SK-N-SH (cell line): Measurements from ENCODE around the gene SLC2A8. TPM values are rescaled to one million over a fixed set of nuclear protein-coding genes. Genes with fewer than 3 reads are reported as not detected.

Experiments
- CTCF ChIA-PET: fragments of 300-600, 350-600 bp; formaldehyde crosslinking; extraction: SDS; loops from one replicate; lab custom pipeline; 2021; lab: Yijun Ruan, JAX
- POLR2A ChIA-PET: fragments of 350-600 bp; sonication (Branson Sonifier 250); formaldehyde crosslinking; extraction: SDS; loops from one replicate; lab custom pipeline; 2020; ENCODE audit warnings: antibody characterized with exemption, inconsistent platforms; lab: Yijun Ruan, JAX
- DNase-seq: peaks from one replicate; pipeline ENCODE4 v3.0.0; 2012
- H2AFZ ChIP-seq: fragments of 200-600 bp; sonication (generic); 2 replicates; pipeline ENCODE4 v1.8.1; 2016; ENCODE audit warnings: antibody characterized with exemption, mild to moderate bottlenecking, low read depth
- H3F3A ChIP-seq: fragments of 200-600 bp; sonication (generic); replicated peaks from 2 replicates; pipeline ENCODE3; 2016; ENCODE audit warnings: antibody characterized with exemption, mild to moderate bottlenecking; ENCODE audit not compliant: insufficient read depth
- H3K27ac ChIP-seq, 2 experiments: fragments of 200-500 bp in 1 of 2; fragments of 200-600 bp in 1 of 2; sonication (Bioruptor generic) in 1 of 2; sonication (generic), shearing (Covaris generic) in 1 of 2; 2 replicates each; pipeline versions ENCODE4 v1.5.1 to v1.6.1; 2014 to 2016; ENCODE audit warnings: low read depth in 2 of 2, inconsistent platforms in 1 of 2, low read length in 1 of 2, mild to moderate bottlenecking in 1 of 2, mixed read lengths in 1 of 2
- H3K27me3 ChIP-seq: fragments of 200-600 bp; sonication (generic), shearing (Covaris generic); 2 replicates; pipeline ENCODE4 v1.6.1; 2016; ENCODE audit warnings: mixed run types; ENCODE audit not compliant: insufficient read depth
- H3K36me3 ChIP-seq, 2 experiments: fragments of 200-500 bp in 1 of 2; fragments of 200-600 bp in 1 of 2; sonication (Bioruptor generic) in 1 of 2; sonication (generic) in 1 of 2; replicated peaks in 1 of 2; 2 replicates each; pipeline versions ENCODE3 to v1.5.1; 2014 to 2016; ENCODE audit warnings: low read length in 1 of 2, mild to moderate bottlenecking in 1 of 2; ENCODE audit not compliant: insufficient read depth in 2 of 2, control insufficient read depth in 1 of 2
- H3K4me1 ChIP-seq, 2 experiments: fragments of 200-500 bp in 1 of 2; fragments of 200-600 bp in 1 of 2; sonication (Bioruptor generic) in 1 of 2; sonication (generic), shearing (Covaris generic) in 1 of 2; 2 replicates each; pipeline versions ENCODE4 v1.5.1 to v1.6.1; 2014 to 2016; ENCODE audit warnings: low read depth in 1 of 2, low read length in 1 of 2, mixed run types in 1 of 2; ENCODE audit not compliant: insufficient read depth in 2 of 2, control insufficient read depth in 1 of 2
- H3K4me2 ChIP-seq: fragments of 200-600 bp; sonication (generic), shearing (Covaris generic); 2 replicates; pipeline ENCODE4 v1.6.1; 2017; ENCODE audit warnings: mixed run types
- H3K4me3 ChIP-seq, 2 experiments: fragments of 200-500 bp in 1 of 2; fragments of 200-600 bp in 1 of 2; sonication (Bioruptor generic) in 1 of 2; sonication (generic), shearing (Covaris generic) in 1 of 2; 2 replicates each; pipeline versions ENCODE4 v1.5.1 to v1.8.1; 2014 to 2016; ENCODE audit warnings: low read depth in 2 of 2, inconsistent platforms in 1 of 2, low read length in 1 of 2, mild to moderate bottlenecking in 1 of 2, mixed read lengths in 1 of 2, moderate library complexity in 1 of 2
- H3K79me2 ChIP-seq: fragments of 200-600 bp; sonication (generic); 2 replicates; pipeline ENCODE4 v1.8.1; 2017; ENCODE audit warnings: mild to moderate bottlenecking; ENCODE audit not compliant: insufficient read depth
- H3K9ac ChIP-seq: fragments of 200-600 bp; sonication (generic); 2 replicates; pipeline ENCODE4 v1.6.1; 2017; ENCODE audit warnings: mixed run types
- H3K9me2 ChIP-seq: fragments of 200-600 bp; sonication (generic); 2 replicates; pipeline ENCODE4 v1.6.1; 2017; ENCODE audit warnings: mixed run types
- H3K9me3 ChIP-seq: fragments of 200-600 bp; sonication (generic); 2 replicates; pipeline ENCODE4 v1.6.1; 2017; ENCODE audit warnings: mixed run types, mild to moderate bottlenecking, moderate library complexity
- H4K20me1 ChIP-seq: fragments of 200-600 bp; sonication (generic); 2 replicates; pipeline ENCODE4 v1.6.1; 2017; ENCODE audit warnings: mild to moderate bottlenecking, mixed run types; ENCODE audit not compliant: insufficient read depth
- ELF1 ChIP-seq: IDR thresholded peaks from 2 replicates; pipeline ENCODE4 v1.4.0; 2012
- EP300 ChIP-seq, 2 experiments: IDR thresholded peaks; 2 replicates each; pipeline versions ENCODE4 v1.4.0 to v1.6.1; 2012; ENCODE audit warnings: borderline replicate concordance in 1 of 2, low read depth in 1 of 2, low read length in 1 of 2
- FOXM1 ChIP-seq: IDR thresholded peaks from 2 replicates; pipeline ENCODE4 v1.4.0; 2012; ENCODE audit warnings: low read depth, mild to moderate bottlenecking
- GABPA ChIP-seq: IDR thresholded peaks from 2 replicates; pipeline ENCODE4 v1.4.0; 2012; ENCODE audit warnings: low read depth, mild to moderate bottlenecking
- GATA2 ChIP-seq: sonication (generic); formaldehyde crosslinking; IDR thresholded peaks from 2 replicates; pipeline ENCODE4 v1.5.0; 2020; ENCODE audit warnings: mild to moderate bottlenecking, missing genetic modification reagents
- JUND ChIP-seq: IDR thresholded peaks from 2 replicates; pipeline ENCODE4 v1.4.0; 2012
- NRF1 ChIP-seq: IDR thresholded peaks from 2 replicates; pipeline ENCODE4 v1.6.1; 2012; ENCODE audit warnings: low read depth, mild to moderate bottlenecking, low read length
- SMC3 ChIP-seq: IDR thresholded peaks from 2 replicates; pipeline ENCODE4 v1.6.1; 2012; ENCODE audit warnings: low read depth, low read length, improper control_type of control experiment
- TAF1 ChIP-seq: IDR thresholded peaks from 2 replicates; pipeline ENCODE4 v1.6.1; 2012; ENCODE audit warnings: low read depth, mild to moderate bottlenecking, low read length, moderate library complexity, borderline replicate concordance
- TCF12 ChIP-seq: IDR thresholded peaks from 2 replicates; pipeline ENCODE4 v1.4.0; 2012
- TEAD4 ChIP-seq: IDR thresholded peaks from 2 replicates; pipeline ENCODE4 v1.4.0; 2012; ENCODE audit warnings: mild to moderate bottlenecking, borderline replicate concordance; ENCODE audit not compliant: insufficient read depth
- WGBS: methylation state at CpG from one replicate; pipeline ENCODE4 v1.1.6; 2017; ENCODE audit warnings: low lambda C conversion rate; 5-methylcytosine and 5-hydroxymethylcytosine counted together
- polyA plus RNA-seq, 3 experiments: library from polyadenylated mRNA; depleted of rRNA; stranded (reverse); fragments of >200 nt; gene quantifications; 2 replicates each; pipeline ENCODE4 v1.2.3, GENCODE V29; 2012
- TF ChIP-seq, protein P1 (sequence below): IDR thresholded peaks from 2 replicates; pipeline ENCODE4 v1.4.0; 2012; ENCODE audit warnings: low read depth, borderline replicate concordance
- TF ChIP-seq, protein P2 (sequence below): IDR thresholded peaks from 2 replicates; pipeline ENCODE4 v1.4.0; 2012; ENCODE audit warnings: low read depth, borderline replicate concordance
- TF ChIP-seq, protein P3 (sequence below): IDR thresholded peaks from 2 replicates; pipeline ENCODE4; 2012
- TF ChIP-seq, protein P4 (sequence below): fragments of 150-350 bp; IDR thresholded peaks from 2 replicates; pipeline ENCODE4 v1.6.1; 2017; ENCODE audit warnings: antibody characterized with exemption, low read length, low read depth, borderline replicate concordance

The SLC2A8 gene
- polyA plus RNA-seq, 1 of the 3 experiments (the other 2 are of a cell fraction), result 15.1 TPM

DNA sequence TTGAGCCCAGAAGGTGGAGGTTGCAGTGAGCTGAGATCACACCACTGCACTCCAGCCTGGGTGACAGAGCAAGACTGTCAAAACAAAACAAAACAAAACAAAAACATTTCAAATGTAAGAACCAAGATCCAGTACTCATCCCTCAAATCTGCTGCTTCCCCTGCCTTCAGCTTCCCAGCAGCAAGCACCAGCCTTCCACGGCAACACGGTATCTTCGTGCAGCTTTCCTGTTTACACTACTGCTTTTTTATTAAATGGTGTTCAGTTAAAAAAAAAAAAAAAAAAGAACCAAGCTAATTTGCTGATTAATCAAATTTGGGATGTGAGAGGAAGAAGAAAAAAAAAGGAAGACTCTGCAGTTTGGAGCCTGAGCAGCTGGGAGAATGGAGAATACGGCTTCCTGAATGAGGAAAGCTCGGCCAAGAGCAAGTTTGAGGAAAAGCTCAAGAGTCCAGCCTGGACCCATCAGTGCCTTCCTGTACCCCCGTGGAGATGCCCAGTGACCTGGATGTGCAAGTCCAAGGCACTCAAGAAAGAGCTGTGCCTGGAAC, 28.0 kb upstream of the SLC2A8 start:
- Histone ChIP-seq H2AFZ (no peak overlapping the region), H3K4me1 (peaks cover 0 to 2% of the 10 kb centered on the region in 2 experiments; a peak in 1 of 4 replicates), H3K9me3 (no peaks in the 10 kb centered on the region), H3K27ac (no peak overlapping the region), H3K4me2 (no peak overlapping the region), H3F3A (no peaks in the 10 kb centered on the region), H3K9ac (no peak overlapping the region), H3K9me2 (no peaks in the 10 kb centered on the region), H4K20me1 (no peaks in the 10 kb centered on the region), H3K79me2 (no peaks in the 10 kb centered on the region), H3K4me3 (no peak overlapping the region), H3K36me3 (no peaks in the 10 kb centered on the region), H3K27me3 (no peaks in the 10 kb centered on the region)
- DNase-seq, result no peak
- TF ChIP-seq FOXM1 (no peak), JUND (no peak), TAF1 (no peak), TCF12 (no peak), EP300 (IDR thresholded peaks at IDR 0.05; ENCODE audit: borderline replicate concordance in 1 of 2, low read depth in 1 of 2, low read length in 1 of 2) (no peak), ELF1 (no peak), SMC3 (no peak), TEAD4 (no peak), NRF1 (no peak), GABPA (no peak), GATA2 (no peak)
- TF ChIP-seq, protein P1, sequence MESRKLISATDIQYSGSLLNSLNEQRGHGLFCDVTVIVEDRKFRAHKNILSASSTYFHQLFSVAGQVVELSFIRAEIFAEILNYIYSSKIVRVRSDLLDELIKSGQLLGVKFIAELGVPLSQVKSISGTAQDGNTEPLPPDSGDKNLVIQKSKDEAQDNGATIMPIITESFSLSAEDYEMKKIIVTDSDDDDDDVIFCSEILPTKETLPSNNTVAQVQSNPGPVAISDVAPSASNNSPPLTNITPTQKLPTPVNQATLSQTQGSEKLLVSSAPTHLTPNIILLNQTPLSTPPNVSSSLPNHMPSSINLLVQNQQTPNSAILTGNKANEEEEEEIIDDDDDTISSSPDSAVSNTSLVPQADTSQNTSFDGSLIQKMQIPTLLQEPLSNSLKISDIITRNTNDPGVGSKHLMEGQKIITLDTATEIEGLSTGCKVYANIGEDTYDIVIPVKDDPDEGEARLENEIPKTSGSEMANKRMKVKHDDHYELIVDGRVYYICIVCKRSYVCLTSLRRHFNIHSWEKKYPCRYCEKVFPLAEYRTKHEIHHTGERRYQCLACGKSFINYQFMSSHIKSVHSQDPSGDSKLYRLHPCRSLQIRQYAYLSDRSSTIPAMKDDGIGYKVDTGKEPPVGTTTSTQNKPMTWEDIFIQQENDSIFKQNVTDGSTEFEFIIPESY, result no peak
- TF ChIP-seq, protein P2, sequence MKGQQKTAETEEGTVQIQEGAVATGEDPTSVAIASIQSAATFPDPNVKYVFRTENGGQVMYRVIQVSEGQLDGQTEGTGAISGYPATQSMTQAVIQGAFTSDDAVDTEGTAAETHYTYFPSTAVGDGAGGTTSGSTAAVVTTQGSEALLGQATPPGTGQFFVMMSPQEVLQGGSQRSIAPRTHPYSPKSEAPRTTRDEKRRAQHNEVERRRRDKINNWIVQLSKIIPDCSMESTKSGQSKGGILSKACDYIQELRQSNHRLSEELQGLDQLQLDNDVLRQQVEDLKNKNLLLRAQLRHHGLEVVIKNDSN, result no peak
- TF ChIP-seq, protein P3, sequence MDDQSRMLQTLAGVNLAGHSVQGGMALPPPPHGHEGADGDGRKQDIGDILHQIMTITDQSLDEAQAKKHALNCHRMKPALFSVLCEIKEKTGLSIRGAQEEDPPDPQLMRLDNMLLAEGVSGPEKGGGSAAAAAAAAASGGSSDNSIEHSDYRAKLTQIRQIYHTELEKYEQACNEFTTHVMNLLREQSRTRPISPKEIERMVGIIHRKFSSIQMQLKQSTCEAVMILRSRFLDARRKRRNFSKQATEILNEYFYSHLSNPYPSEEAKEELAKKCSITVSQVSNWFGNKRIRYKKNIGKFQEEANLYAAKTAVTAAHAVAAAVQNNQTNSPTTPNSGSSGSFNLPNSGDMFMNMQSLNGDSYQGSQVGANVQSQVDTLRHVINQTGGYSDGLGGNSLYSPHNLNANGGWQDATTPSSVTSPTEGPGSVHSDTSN, result no peak
- TF ChIP-seq, protein P4, sequence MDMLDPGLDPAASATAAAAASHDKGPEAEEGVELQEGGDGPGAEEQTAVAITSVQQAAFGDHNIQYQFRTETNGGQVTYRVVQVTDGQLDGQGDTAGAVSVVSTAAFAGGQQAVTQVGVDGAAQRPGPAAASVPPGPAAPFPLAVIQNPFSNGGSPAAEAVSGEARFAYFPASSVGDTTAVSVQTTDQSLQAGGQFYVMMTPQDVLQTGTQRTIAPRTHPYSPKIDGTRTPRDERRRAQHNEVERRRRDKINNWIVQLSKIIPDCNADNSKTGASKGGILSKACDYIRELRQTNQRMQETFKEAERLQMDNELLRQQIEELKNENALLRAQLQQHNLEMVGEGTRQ, result no peak
- POLR2A ChIA-PET, result interaction anchor here (0.7 kb wide), 1 partner anchor 43 kb away, joined by 4 read pairs; no protein-coding TSS in a partner anchor
- 88% methylated on average over 6 of the region's 6 CpGs for WGBS
- CTCF ChIA-PET, result interaction anchor here (1.4 to 1.8 kb wide), 2 partner anchors 21 to 428 kb away, joined by 3 to 5 read pairs; no protein-coding TSS in a partner anchor
